Measurements from ENCODE around the gene NFATC2. TPM values are rescaled to one million over a fixed set of nuclear protein-coding genes. Genes with fewer than 3 reads are reported as not detected.

Gene NFATC2
- total and polyA plus RNA-seq, 12 donors, result 0.61 to 7.7 (median 4.0) TPM

GRCh38 chr20:51412333-51412871 lies 130.1 kb downstream of the NFATC2 start:
- Histone ChIP-seq H3K4me3 (no peak overlapping the region), H3K36me3 (replicated peaks in 1 of 2) (no peaks in the 10 kb centered on the region), H3K4me1 (replicated peaks in 1 of 2) (peaks cover 0 to 4% of the 10 kb centered on the region in 2 donors), H3K27me3 (no peaks in the 10 kb centered on the region), H3K9me3 (replicated peaks in 1 of 3) (no peaks in the 10 kb centered on the region), H3K27ac (peak overlapping the region in 1 of 5 donors; percentile 2)
- TF ChIP-seq, protein P1, sequence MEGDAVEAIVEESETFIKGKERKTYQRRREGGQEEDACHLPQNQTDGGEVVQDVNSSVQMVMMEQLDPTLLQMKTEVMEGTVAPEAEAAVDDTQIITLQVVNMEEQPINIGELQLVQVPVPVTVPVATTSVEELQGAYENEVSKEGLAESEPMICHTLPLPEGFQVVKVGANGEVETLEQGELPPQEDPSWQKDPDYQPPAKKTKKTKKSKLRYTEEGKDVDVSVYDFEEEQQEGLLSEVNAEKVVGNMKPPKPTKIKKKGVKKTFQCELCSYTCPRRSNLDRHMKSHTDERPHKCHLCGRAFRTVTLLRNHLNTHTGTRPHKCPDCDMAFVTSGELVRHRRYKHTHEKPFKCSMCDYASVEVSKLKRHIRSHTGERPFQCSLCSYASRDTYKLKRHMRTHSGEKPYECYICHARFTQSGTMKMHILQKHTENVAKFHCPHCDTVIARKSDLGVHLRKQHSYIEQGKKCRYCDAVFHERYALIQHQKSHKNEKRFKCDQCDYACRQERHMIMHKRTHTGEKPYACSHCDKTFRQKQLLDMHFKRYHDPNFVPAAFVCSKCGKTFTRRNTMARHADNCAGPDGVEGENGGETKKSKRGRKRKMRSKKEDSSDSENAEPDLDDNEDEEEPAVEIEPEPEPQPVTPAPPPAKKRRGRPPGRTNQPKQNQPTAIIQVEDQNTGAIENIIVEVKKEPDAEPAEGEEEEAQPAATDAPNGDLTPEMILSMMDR (IDR thresholded peaks at IDR 0.05), result no peak
- TF ChIP-seq POLR2A (IDR thresholded peaks at IDR 0.05), result no peak
- no peak for DNase-seq
- intact Hi-C loops (cut with DNase I), result no loop called here
- WGBS, 4 donors, result 33 to 60% (median 41%) methylated on average over 4 to 12 of the region's 12 CpGs

GRCh38 chr20:51411870-51412269 lies 130.6 kb downstream of the NFATC2 start:
- H3K36me3 ChIP-seq (replicated peaks in 1 of 2), result no peaks in the 10 kb centered on the region
- TF ChIP-seq POLR2A (IDR thresholded peaks at IDR 0.05), result no peak
- TF ChIP-seq, protein P1 (IDR thresholded peaks at IDR 0.05), result no peak
- no peak overlapping the region for H3K4me3 ChIP-seq
- no peaks in the 10 kb centered on the region for H3K27me3 ChIP-seq
- 86 to 100% (median 99%) methylated on average over 1 of the region's 1 CpG for WGBS, 4 donors
- no peak for DNase-seq
- H3K4me1 ChIP-seq (replicated peaks in 1 of 2), result peaks cover 0 to 4% of the 10 kb centered on the region in 2 donors
- peak overlapping the region in 1 of 5 donors; percentile 2 for H3K27ac ChIP-seq
- intact Hi-C loops (cut with DNase I), result no loop called here
- H3K9me3 ChIP-seq (replicated peaks in 1 of 3), result no peaks in the 10 kb centered on the region

- Histone ChIP-seq H3K27ac (no peak overlapping the region), H3K27me3 (no peaks in the 10 kb centered on the region), H3K4me1 (replicated peaks in 1 of 2) (peaks cover 0 to 4% of the 10 kb centered on the region in 2 donors), H3K36me3 (replicated peaks in 1 of 2) (no peaks in the 10 kb centered on the region), H3K9me3 (replicated peaks in 1 of 3) (no peaks in the 10 kb centered on the region), H3K4me3 (no peak overlapping the region)
- TF ChIP-seq, protein P1 (IDR thresholded peaks at IDR 0.05), result no peak
- TF ChIP-seq POLR2A (IDR thresholded peaks at IDR 0.05), result no peak
- DNase-seq, result no peak
- intact Hi-C loops (cut with DNase I), result no loop called here
- 96 to 100% (median 98%) methylated on average over 4 of the region's 4 CpGs for WGBS, 4 donors
These were observed 131.8 kb downstream of the NFATC2 start for GRCh38 chr20:51410586-51411325.

DNA sequence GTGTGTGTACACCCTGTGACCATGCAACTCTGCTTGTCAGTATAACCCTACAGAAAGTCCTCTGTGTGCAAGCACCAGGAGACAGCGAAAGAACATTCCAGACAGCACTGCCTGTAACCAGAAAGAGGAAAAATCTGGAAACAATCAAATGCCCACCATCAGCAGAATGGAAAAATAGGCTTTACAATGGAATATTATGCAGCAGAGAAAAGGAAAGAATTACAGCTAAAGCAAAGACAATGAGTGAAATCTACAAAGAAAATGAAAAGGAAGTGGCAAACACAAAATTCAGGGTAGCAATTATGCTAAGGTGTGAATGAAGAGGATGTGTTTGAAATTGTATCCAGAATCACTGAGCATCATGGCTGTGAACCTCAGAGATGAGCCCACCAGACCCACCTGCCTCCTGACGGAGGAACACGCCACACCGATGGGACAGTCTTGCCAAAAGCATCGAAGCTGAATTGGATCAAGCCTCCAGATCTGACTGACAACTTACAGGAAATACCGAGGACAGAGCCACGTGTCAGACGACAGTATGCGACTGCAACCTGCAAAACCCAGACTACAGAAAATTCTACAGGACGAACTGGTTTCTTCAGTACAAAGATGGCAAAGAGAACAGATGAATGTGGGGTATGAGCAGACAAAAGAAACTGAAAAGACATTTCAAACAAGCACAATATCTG lies 133.2 kb downstream of the NFATC2 start:
- H3K36me3 ChIP-seq (replicated peaks in 1 of 2), result no peaks in the 10 kb centered on the region
- TF ChIP-seq, protein P1 (IDR thresholded peaks at IDR 0.05), result no peak
- no peak for TF ChIP-seq POLR2A (IDR thresholded peaks at IDR 0.05)
- intact Hi-C loops (cut with DNase I), result no loop called here
- WGBS, 4 donors, result 76 to 85% (median 82%) methylated on average over 10 of the region's 10 CpGs
- no peak overlapping the region for H3K27ac ChIP-seq
- H3K4me3 ChIP-seq, result no peak overlapping the region
- peaks cover 0 to 4% of the 10 kb centered on the region in 2 donors for H3K4me1 ChIP-seq (replicated peaks in 1 of 2)
- no peak for DNase-seq
- H3K27me3 ChIP-seq, result no peaks in the 10 kb centered on the region
- H3K9me3 ChIP-seq (replicated peaks in 1 of 3), result no peaks in the 10 kb centered on the region
